ENCODE results near the gene OR10H5.

Gene OR10H5

GRCh38 chr19:15787611-15788155 is at the start of gene OR10H5:
Gene OR10H5 (plus strand): TSS chr19:15787661. CDS start chr19:15794049, 6,388 bp downstream.
- H3K4me3 ChIP-seq (ENCODE audit: control insufficient read depth, low read depth, low read length) = no peak within 1 kb of the TSS
- no peak for TF ChIP-seq CTCF (IDR thresholded peaks at IDR 0.05; ENCODE audit: control insufficient read depth, insufficient read depth, low read depth, low read length, missing control alignments)
- no peak for DNase-seq (ENCODE audit: low read depth)

- no peak within 1 kb of the TSS for H3K4me3 ChIP-seq (ENCODE audit: control insufficient read depth, low read depth, low read length)
- DNase-seq (ENCODE audit: low read depth) = no peak
- no peak for TF ChIP-seq CTCF (IDR thresholded peaks at IDR 0.05; ENCODE audit: control insufficient read depth, insufficient read depth, low read depth, low read length, missing control alignments)
Observed at GRCh38 chr19:15737722-15738121, 49.7 kb upstream of the OR10H5 start, which contains the start of gene OR10H3. Gene OR10H3 (plus strand): TSS chr19:15737985. CDS start chr19:15741393, 3,408 bp downstream.

- H3K4me3 ChIP-seq (ENCODE audit: control insufficient read depth, low read depth, low read length) = no peak overlapping the region
- TF ChIP-seq CTCF (IDR thresholded peaks at IDR 0.05; ENCODE audit: control insufficient read depth, insufficient read depth, low read depth, low read length, missing control alignments) = no peak
- no peak for DNase-seq (ENCODE audit: low read depth)
Observed at GRCh38 chr19:15740785-15741184, 46.7 kb upstream of the OR10H5 start.

GRCh38 chr19:15748239-15748638 is 39.2 kb upstream of the OR10H5 start:
- TF ChIP-seq CTCF (IDR thresholded peaks at IDR 0.05; ENCODE audit: control insufficient read depth, insufficient read depth, low read depth, low read length, missing control alignments) = no peak
- no peak for DNase-seq (ENCODE audit: low read depth)
- no peak overlapping the region for H3K4me3 ChIP-seq (ENCODE audit: control insufficient read depth, low read depth, low read length)

- no peak overlapping the region for H3K4me3 ChIP-seq (ENCODE audit: control insufficient read depth, low read depth, low read length)
- no peak for DNase-seq (ENCODE audit: low read depth)
- TF ChIP-seq CTCF (IDR thresholded peaks at IDR 0.05; ENCODE audit: control insufficient read depth, insufficient read depth, low read depth, low read length, missing control alignments) = no peak
Observed at GRCh38 chr19:15758379-15758778, 29.1 kb upstream of the OR10H5 start.

GRCh38 chr19:15759962-15760565 is 27.4 kb upstream of the OR10H5 start:
- no peak for TF ChIP-seq CTCF (IDR thresholded peaks at IDR 0.05; ENCODE audit: control insufficient read depth, insufficient read depth, low read depth, low read length, missing control alignments)
- DNase-seq (ENCODE audit: low read depth) = no peak
- H3K4me3 ChIP-seq (ENCODE audit: control insufficient read depth, low read depth, low read length) = no peak overlapping the region

Measured in AG09309 (cell line).